VCaP (cell line): Measurements from ENCODE around the gene RYR3.

Source experiments
- H3K27ac ChIP-seq: fragments of 450-650 bp; 2 replicates; pipeline ENCODE4 v1.5.1; 2017
- CTCF ChIP-seq: fragments of 450-650 bp; conservative IDR thresholded peaks from 2 replicates; pipeline ENCODE4 v1.5.1; 2017; ENCODE audit warnings: mild to moderate bottlenecking, moderate library complexity

RYR3 gene

GRCh38 chr15:33706173-33706572, 395.4 kb downstream of the RYR3 start:
- no peak overlapping the region for H3K27ac ChIP-seq
- TF ChIP-seq CTCF, result no peak

- TF ChIP-seq CTCF, result no peak
Measured at GRCh38 chr15:33710748-33711147, 400.0 kb downstream of the RYR3 start.

GRCh38 chr15:33716025-33716424, 405.3 kb downstream of the RYR3 start:
- no peak overlapping the region for H3K27ac ChIP-seq
- no peak for TF ChIP-seq CTCF

More at GRCh38 chr15:33710748-33711147, 400.0 kb downstream of the RYR3 start:
- H3K27ac ChIP-seq, result no peak overlapping the region

GRCh38 chr15:33720952-33721351, 410.2 kb downstream of the RYR3 start:
- H3K27ac ChIP-seq, result no peak overlapping the region

GRCh38 chr15:33722005-33722672, 411.4 kb downstream of the RYR3 start:
- no peak for TF ChIP-seq CTCF
- no peak overlapping the region for H3K27ac ChIP-seq

More at GRCh38 chr15:33720952-33721351, 410.2 kb downstream of the RYR3 start:
- TF ChIP-seq CTCF, result no peak

GRCh38 chr15:33722673-33723015, 411.9 kb downstream of the RYR3 start:
- H3K27ac ChIP-seq, result no peak overlapping the region
- no peak for TF ChIP-seq CTCF

- H3K27ac ChIP-seq, result no peak overlapping the region
- TF ChIP-seq CTCF, result no peak
Measured at GRCh38 chr15:33724321-33725036, 413.7 kb downstream of the RYR3 start.
